ENCODE results near the gene MTOR.

MTOR gene

DNA sequence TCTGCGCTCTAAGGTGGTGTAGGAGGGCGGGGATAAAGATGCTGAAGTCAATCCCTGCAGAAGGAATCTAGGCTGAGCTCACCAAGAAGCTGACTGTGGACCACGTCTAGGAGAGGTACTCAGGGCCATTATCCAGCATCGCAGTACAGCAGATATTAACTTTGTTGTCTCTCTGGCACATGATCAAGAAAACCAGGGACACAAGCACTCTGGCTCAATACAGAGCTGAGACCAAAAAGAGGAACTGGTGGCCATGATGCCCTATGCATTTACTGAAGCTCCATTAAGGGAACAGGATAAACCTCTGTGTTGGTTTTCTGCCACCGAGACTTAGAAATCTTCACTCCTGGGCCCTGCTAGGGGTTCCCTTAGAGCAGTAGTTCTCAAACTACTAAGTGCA, 111.2 kb downstream of the MTOR start:
- no peak for DNase-seq (ENCODE audit: low spot score)

DNA sequence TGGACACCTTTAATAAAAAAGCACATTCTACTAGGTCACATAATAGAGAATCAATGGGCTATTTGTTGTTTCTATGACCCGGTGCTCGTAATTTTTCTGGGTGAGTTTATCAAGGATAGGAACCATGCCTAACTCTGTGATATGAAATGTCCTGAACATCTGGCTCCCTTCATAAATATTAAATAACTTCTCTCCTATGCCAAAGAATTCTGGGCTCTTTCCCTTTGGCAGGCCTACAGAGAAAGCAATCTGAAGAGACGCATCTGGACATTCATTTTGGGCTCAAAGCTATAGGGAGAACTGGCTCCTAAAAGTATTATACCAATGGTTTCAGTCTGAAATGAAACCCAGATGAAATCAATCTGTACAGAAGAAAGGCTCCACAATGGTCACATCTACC, 112.0 kb downstream of the MTOR start:
- no peak for DNase-seq (ENCODE audit: low spot score)

DNA sequence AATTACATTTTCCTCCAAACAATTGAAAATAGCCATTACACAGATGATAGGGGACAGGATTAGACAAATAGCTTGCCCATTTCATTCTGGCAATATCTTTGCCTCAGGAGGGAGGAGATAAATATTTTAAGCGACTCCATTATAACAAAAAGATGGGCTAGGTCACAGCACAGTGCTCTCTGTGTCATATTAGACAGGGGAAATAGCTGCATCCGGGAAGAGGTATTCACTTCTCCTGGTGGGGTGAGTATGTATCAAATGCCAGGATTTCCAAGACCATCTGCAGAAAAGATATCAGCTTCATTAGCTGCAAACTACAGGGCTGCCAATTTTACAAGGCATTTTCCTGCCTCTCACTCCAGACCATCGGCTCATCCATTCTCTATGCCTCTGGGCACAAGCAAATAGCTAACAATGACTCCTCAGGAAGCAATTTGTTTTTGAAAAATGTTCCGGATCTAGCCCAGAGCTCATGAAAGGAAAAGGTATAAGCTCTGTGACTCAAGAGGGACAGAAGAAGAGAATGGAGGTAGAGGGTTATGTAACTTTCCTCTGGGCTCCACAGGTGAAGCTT, 115.1 kb downstream of the MTOR start:
- no peak for DNase-seq (ENCODE audit: low spot score)

DNA sequence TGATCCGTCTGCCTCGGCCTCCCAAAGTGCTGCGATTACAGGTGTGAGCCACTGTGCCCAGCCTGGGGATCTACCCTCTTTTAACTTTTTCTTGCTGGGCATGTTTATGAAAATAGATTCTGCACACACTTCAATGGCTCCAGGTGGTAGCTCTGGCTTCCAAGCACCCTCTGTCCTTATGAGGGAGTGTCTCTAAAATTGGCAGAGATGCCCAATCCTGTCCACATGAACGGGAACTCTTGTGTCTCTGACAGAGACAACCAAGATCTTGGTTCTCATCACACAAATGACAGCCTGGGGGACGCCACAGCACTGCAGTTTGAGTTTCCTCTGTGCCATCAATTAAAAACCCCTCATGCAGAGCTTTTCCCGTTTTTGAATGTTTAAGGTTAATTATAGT, 116.6 kb downstream of the MTOR start:
- DNase-seq (ENCODE audit: low spot score): no peak

DNA sequence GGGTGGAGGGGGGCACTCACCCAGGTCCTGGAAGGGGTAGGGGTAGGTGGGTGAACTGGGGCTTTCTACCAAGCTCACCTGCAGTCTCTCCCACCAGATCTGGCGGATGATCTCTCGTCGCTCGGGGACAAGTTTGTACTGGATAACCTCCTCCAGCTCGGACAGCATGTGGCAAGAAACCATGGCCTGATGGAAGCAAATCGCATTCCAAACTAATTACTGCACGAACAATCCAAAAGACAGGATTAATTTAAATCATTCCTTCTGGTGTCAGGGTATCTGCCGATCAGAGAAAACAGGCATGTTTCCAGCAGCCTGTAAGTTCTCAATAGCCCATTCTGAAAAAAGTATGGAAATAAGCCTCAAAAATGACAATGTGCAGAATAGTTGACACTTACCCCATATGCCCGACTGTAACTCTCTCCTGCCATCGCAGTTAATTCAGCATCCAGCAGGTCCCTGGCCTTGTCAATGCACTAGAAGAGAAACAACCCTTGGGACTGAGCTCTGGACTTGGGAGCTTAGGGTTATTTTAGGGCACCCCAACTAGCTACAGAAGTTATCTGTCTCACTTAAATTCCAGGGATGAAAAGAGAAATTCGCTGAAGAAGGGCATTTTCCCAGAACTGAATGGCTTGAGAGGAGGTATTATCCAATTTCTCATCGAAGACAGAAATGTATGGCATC, 117.6 kb downstream of the MTOR start:
- DNase-seq (ENCODE audit: low spot score): no peak

DNA sequence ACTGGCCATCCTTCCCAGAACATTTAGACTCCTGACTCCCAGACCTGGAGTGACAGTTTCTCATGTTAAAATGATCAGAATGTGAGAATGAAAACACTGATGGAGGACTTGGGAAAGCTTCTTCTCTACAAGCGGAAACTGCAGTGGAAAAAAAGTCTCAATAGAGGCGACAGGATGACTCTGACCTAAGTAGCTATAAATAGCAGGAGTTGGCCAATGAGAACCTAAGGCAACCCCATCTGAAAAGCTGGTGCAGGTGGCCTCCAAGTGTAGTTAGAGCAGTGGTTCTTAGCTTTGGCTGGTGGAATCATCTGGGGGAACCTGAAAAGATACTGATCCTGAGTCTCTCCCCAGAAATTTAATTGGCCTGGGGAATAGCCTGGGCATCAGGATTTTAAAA, 118.4 kb downstream of the MTOR start:
- no peak for DNase-seq (ENCODE audit: low spot score)

DNA sequence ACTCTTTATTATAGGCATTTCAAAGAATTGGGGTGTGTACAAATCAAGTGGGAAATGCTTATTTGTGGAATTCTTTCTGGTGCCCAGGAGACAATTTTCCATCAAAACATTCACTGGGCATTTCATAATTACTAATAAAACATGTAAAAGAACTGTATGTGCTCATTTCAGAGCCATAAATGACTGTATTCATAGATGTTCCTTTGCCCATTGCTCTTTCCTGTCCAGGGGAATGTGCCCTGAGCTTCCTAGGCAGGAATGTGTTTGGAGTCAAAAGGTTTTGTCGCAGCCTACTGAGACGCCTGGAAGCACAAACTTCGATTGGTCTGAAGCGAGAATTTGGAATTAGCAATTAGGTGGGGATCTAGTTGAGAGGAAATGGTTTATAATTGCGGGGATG, 119.0 kb downstream of the MTOR start:
- DNase-seq (ENCODE audit: low spot score): no peak

DNA sequence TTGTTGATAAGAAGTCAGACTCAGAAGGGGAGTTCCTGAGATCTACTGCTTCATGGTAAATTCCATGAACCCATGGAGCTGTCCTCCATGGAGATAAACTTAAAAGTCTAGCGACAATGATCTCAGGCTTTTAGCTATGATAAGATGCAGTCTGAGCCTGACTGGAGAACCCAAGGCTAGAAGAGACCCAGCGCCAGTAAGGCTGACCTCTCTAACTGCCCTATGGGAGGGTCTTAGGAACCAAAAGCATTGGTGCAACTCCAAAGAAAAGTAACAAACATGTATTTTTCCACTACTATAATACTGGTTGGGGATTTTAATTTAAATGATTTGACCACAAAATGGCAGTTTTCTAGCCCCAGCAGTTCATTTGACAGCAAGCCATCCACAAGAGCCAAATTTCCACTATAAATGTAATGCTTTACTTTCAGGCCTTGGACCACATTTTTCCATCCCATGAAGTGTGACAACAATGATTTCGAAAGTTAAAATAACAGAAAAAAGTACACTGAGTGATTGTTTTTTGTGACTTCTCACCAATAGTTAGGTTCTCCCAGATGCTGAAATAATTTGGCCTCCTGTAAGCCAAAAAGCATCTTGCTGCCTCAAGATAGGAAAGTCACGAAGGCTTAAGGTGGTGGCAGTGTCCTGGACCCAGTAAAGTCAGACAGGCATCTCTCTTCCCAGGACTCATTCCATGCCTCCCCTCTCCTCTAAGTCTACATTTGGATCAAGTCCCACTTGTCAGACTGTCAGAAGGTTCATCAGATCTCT, 119.5 kb downstream of the MTOR start:
- DNase-seq (ENCODE audit: low spot score): no peak

DNA sequence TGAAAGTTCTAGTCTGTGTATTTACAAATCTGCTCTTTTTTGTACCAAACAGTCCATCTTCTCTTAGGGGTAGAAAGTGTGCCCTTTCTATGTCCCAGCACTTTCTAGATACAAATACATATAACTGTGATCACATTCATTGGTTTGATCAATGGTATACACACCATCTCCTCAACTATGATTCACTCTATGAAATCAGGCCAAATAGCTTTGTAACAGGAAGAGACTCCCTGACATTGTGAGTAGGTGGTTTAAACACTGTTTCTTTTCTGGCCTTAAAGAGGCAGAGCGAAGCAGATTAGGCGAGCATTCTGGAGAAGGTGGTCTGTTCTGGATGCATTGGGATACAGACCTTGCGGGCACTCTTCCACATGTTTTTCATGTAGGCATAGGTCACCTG, 123.4 kb downstream of the MTOR start:
- no peak for DNase-seq (ENCODE audit: low spot score)

DNA sequence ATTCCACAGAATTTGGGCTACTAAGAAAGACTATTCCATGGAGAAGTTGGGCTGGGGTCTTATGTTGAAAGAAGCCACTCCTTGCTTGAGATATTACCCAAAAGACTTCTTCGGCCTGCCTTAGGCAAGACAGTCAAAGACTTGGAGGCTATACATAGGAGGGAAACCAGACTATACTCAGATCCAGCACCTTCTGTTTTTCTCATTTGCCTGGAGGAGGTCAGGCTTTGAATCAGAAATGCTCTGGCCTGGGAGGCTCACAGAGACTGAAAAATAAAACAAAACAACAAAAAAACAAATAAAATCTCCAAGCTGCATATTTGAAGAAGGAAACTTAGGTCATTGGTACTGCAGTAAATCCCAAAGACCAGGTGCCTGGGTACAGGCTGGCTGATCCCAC, 124.3 kb downstream of the MTOR start:
- DNase-seq (ENCODE audit: low spot score): no peak

DNA sequence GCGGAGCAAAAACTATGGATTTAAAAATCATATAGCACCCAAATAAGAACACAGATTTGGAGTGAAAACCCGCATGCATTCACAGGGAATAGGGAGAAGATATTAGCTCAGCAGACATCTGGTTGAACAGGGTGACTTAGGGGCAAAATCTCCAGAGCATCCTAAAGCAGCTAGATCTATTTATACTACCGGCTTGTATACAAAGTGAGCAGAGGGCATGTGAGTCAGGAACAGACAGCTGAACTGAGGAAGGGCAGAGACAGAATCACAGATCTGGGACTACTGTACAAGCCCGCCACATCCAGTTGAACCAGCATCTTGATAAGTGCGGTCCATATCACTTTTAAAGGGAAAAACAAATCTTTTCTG, 127.5 kb downstream of the MTOR start:
- DNase-seq (ENCODE audit: low spot score): no peak

DNA sequence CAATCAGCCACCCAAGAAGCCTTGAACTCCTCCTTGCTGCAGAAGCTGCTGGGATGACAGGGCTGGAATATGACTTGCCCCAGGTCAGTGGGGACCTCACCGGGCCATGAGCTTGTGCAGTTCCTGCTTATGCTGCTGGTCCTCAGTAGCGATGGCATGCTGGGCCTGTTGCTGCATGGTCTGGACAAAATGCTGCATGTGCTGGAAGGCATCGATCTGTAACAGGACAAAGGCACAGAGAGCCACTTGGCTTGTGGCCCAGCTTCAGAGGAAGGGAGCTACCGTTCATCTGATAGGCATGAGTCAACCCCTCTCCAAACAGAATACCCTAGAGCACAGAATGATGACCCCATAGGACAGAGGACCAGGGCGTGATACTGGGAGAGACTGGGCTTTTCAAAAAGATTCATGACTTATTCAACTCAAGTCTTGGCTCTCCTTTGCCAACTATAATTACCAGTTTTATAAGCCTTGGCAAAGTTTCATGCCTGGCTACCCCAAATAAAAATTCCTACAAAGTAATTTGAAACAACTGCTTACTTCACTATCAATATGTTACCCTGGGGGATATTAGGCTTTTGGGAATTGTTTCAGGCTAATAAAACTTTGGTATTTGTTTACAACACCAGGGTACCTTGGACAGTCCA, 128.0 kb downstream of the MTOR start:
- peak; percentile 35 for DNase-seq (ENCODE audit: low spot score)

DNA sequence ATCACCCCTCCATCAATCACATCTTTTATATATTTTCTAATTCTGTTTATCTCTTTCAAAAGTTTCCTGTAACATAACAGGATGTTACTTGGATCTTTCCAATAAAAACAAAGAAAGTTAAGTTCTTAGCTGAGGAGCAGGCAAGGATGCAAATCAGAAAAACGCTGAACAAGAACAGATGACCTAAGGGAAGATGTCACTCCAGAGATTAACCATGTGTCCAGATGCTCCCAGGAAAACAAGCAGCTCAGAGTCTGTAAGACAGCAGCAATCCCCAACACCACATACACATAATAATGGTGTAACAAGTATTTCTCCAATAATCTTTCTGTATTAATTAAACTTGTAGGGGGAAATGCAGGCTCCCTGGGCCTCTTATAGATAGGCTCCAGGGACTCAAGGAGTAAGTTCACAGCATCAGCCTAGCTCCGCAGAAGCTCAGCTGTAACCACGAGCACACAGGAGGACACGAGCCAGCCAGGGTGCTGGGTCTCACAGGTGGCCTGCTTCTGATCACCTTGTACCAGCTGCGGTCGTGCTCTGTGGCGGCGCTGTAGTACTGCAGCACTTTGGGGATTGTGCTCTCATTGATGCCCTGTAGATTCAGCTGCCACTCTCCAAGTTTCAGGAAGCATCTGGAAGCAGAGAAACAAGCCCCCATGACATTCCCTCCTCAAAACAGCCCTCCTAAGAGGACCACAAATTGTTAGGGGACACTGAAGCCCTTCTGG, 129.6 kb downstream of the MTOR start:
- no peak for DNase-seq (ENCODE audit: low spot score)

DNA sequence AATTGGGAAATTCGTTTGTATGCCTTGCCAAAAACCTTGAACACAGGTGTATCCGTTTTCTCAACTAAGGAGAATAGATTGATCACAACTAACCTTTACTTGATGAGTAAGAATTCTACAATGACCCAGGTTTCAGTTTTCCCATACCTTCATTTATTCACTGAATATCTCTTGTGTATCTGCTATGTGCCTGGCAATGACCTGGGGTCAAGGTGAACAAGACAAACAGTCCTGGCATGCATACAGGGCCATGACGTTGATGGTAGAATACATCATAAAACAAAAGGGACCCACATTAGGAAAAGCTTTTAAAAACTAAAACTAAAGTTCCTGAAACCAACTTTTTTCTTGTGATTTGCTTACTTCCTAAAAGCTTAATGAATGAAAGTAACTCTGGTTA, 130.5 kb downstream of the MTOR start:
- no peak for DNase-seq (ENCODE audit: low spot score)

DNA sequence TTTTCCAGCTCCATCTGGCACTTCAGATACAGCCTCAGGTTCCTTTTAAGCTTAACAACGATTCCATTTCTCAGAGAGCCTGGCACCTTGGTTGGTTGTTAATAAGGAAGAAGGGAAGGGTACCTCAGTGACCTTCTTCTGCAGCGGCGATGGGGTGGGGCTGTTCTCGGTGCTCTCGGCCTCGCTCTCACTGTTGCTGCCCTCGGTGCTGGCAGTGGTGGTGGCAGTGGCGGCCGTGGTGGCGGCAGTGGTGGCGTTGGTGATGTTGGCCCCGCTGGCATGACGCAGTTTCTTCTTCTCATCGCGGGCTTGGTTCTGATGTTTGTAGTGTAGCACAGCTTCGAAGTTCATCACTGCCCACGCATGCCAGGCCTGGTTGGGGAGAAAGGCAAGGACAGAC, 131.9 kb downstream of the MTOR start:
- no peak for DNase-seq (ENCODE audit: low spot score)

DNA sequence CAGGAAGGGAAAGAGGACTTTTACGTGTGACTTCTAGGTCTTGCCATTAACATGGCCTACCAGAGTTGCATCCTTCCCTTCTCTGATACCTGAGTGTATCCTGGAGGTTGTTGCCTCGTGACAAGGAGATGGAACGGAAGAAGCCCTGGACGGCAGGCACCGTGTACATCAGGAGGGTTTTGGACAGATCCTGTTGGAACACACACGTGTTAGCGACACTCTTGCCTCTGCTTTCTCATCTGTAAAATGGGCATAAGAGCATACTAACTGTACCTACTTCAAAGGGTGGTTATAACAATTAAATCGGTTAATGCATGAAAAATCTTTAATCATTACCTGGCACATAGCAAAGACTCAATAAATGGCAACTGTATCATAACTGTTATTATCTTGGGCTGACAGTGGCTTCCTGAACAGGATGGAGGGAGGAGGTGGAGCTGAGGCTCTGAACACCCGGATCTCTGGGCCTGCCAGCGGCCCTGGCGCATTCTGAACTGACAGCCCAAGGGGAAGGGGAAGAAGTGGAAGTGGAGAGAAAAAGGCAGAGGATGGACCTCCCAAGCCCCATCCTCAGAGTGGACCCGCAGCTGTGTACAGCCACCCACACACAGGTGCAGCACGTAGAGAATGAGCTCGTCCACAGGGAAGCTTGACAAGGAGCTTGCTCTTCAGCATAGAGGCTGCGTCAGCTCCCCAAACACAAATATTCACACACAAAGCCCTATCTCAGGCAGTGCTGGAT, 132.5 kb downstream of the MTOR start:
- DNase-seq (ENCODE audit: low spot score): no peak

DNA sequence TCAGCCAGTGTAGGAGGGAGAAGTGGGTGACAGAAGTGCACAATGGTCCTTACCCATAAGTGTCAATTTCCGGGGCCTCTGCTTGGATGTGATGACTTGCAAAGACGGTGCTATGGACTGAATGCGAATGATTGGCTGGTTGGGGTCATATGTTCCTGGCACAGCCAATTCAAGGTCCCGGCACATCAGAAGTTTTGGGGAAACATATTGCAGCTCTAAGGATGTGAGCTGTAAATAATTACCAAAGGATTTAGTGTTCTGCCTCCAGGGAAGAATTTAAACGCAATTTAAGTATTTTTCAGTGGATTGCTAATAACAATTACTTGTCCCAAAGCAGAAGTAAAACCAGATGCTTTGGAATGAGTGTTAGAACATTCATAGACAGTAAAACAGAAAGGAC, 135.8 kb downstream of the MTOR start:
- no peak for DNase-seq (ENCODE audit: low spot score)

DNA sequence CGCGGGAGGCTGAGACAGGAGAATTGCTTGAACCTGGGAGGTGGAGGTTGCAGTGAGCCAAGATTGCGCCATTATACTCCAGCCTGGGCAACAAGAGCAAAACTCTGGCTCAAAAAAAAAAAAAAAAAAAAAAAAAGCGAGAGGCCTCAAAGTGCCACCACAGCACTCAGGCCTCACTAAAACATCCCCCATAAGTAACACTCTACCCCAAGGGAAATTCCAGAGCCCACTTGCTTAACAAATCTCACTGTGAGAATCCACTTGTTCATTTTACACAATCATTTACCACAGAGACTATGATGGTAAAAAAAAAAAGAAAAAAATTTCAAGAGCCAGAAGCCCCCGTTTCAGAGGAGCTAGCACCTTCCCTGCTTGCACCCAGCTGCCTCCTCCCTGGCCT, 136.4 kb downstream of the MTOR start:
- no peak for DNase-seq (ENCODE audit: low spot score)

DNA sequence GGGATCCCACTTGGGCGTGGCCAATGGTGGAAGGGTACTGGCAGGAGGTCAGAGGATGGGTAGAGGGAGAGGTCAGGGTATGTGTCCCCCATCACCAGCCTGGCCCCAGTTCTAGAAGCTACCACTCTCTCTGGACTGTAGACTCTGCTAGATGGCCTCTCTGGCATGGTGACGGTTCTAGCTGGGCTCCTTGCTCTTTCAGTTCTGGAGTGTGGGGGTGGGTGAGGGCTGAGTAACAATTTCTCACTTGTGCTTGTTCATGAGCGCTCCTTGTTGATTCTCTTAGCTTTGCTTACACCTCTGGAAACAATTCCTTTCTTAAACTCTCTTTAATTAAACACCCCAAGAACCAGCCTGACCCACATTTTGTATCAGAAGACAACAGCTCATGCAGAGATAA, 137.4 kb downstream of the MTOR start:
- DNase-seq (ENCODE audit: low spot score): no peak

DNA sequence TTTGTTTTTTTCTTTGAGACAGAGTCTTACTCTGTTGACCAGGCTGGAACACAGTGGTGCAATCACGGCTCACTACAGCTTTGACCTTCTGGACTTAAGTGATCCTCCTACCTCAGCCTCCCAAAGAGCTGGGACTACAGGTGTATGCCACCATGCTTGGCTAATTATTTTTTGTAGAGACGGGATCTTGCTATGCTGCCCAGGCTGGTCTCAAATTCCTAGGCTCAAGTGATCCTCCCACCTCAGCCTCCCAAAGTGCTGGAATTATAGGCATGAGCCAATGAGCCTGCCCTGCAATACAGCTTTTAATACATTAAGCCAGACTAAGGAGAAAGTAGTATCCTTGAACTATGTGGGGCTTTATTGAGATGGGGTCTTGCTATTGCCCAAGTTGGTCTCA, 146.0 kb downstream of the MTOR start:
- DNase-seq (ENCODE audit: low spot score): no peak

DNA sequence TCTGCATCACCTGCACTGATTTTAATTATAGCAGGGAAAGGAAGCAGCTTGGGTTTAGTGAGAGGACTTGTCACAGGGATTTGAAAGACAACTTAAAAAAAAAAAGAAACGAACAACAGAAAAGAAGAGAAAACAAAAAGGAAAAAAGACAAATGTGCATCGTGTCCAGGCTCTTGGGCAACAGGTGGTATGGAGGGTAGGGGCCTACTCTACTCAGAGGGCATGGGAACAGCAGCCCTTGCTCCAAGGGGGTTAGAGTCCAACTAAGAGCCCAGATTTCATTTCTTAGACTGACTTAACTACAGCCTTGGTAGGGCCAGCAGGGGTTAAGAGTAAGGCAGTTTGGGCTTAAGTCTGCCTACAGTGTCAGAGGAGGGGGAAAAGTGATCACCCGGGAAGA, 147.4 kb downstream of the MTOR start:
- no peak for DNase-seq (ENCODE audit: low spot score)

All from COLO829 (cell line).